ENCODE data around the gene ADARB2.

DNA sequence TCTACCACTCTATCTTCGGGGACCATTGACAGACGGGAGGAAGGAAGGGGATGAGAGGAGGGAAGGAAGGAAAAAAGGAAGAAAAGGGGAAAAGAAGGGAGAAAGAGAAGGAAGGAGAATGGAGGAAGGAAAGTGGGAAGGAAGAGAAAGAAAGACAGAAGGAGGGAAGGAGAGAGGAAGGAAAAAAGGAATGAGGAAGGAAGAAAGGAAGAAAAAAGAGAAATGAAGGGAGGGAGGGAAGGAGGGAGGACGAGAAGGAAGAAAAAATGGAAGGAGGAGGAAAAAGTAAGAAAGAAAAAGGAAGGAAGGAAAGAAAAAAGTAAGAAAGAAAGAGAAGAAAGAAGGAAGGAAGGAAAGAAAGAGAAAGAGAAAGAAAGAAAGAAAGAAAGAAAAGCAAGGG, 128.9 kb downstream of the ADARB2 start:
- TF ChIP-seq, protein P1, sequence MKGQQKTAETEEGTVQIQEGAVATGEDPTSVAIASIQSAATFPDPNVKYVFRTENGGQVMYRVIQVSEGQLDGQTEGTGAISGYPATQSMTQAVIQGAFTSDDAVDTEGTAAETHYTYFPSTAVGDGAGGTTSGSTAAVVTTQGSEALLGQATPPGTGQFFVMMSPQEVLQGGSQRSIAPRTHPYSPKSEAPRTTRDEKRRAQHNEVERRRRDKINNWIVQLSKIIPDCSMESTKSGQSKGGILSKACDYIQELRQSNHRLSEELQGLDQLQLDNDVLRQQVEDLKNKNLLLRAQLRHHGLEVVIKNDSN (IDR thresholded peaks at IDR 0.05; ENCODE audit: borderline replicate concordance, low read depth), result no peak
- no peak for TF ChIP-seq YY1 (IDR thresholded peaks at IDR 0.05; ENCODE audit: low read depth)
- TF ChIP-seq EZH2phosphoT487 (IDR thresholded peaks at IDR 0.05; ENCODE audit: borderline replicate concordance, low read depth), result no peak
